Mononuclear cell (primary cell): ENCODE measurements around the gene KCNH3. TPM values are rescaled to one million over a fixed set of nuclear protein-coding genes. Genes with fewer than 3 reads are reported as not detected.
"Not testable (repeated sequence)": the region's sequence is repeated elsewhere in the genome, so short reads cannot be mapped to it uniquely, and the experiment has no call there.

Source experiments
- H3K27me3 ChIP-seq: 2 replicates; pipeline ENCODE4 v1.6.0; 2011; ENCODE audit warnings: low read length, control low read depth; ENCODE audit not compliant: insufficient read depth
- H3K4me1 ChIP-seq: 2 replicates; pipeline ENCODE4 v1.5.1; 2011; ENCODE audit warnings: mild to moderate bottlenecking, low read length, control low read depth; ENCODE audit not compliant: insufficient read depth
- H3K4me3 ChIP-seq: 2 replicates; pipeline ENCODE4 v1.5.1; 2011; ENCODE audit warnings: mild to moderate bottlenecking, low read length, moderate library complexity
- H3K9me3 ChIP-seq: 2 replicates; pipeline ENCODE4 v1.5.1; 2011; ENCODE audit warnings: low read depth, mild to moderate bottlenecking, control low read depth, low read length
- total RNA-seq: library from RNA; depleted of rRNA; stranded (reverse); fragments of >200 nt; gene quantifications from one replicate; pipeline ENCODE4 v1.2.3, GENCODE V29; 2012

The KCNH3 gene
- total RNA-seq, 1 donor = 2.1 TPM

DNA sequence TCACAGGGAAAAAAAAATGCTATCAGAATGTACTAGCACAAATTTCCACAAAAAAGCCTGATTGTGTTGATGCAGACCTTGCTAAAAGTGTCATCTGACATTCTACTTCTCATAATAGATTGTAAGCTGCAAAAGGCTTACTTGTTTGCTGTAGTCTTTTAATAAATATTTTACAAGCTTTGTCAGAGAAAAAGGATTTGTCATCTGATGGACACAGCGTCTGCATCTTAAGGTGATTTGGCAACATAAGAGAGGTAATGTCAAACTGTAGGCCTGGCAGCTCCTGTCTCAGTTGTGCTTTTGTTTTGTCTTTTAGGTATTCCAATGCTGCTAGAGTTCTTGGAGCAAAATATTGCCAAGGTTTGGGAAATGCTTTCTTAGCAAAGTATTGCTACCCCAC is 26.3 kb upstream of the KCNH3 start:
- H3K27me3 ChIP-seq = no peaks in the 10 kb centered on the region
- H3K4me3 ChIP-seq = no peak overlapping the region
- no peaks in the 10 kb centered on the region for H3K9me3 ChIP-seq
- no peaks in the 10 kb centered on the region for H3K4me1 ChIP-seq

DNA sequence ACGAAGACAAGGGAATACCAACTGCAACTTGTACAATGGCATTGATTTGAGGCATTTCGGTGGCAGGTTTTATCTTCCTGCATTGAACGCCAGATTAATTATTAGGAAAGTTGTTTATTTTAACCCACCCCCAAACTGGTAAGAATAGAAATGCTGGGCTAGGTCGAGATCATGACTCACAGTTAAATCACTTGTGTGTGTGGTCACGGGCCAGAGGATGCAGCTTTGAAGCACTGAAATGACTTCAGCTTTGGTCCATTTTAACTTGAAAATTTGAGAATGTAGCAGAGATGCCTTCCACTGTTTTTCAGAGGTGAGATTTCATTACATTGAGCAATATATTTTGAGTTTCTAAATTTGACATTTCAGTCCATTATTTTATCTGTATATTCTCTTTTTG is 23.6 kb upstream of the KCNH3 start:
- Histone ChIP-seq H3K4me3 (no peak overlapping the region), H3K9me3 (no peaks in the 10 kb centered on the region), H3K27me3 (no peaks in the 10 kb centered on the region), H3K4me1 (no peaks in the 10 kb centered on the region)

DNA sequence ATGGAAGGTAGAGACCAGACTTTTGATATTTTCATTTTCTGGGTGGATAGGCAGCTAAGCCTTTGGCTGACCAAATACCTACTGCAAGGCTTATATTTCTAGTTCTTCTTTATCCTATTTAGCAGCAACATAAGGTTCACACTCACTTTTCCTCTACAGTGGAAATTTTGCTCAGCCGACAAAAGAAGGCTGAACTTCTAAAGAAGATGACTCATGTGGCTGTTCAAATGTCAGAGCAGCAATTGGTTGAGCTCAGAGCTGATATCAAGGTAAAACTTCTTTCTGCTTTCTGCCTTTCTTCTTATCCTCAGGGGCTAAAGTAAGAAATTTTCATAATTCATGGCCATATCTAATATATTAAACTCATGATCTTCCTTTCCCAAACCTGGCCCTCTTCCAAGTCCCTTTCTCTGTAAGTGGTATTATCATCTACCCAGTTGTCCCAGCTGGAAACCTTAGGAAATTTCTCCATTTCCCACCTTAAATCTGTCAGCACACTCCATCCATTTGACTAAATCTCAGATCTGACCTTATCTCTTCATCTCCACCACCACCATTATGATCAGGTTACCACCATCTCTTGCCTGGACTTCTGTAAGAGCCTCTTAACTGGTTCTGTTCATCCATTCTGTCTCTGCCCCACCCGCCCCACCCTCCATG is 19.8 kb upstream of the KCNH3 start:
- no peaks in the 10 kb centered on the region for H3K9me3 ChIP-seq
- H3K27me3 ChIP-seq = no peaks in the 10 kb centered on the region
- H3K4me3 ChIP-seq = no peak overlapping the region
- H3K4me1 ChIP-seq = no peaks in the 10 kb centered on the region

DNA sequence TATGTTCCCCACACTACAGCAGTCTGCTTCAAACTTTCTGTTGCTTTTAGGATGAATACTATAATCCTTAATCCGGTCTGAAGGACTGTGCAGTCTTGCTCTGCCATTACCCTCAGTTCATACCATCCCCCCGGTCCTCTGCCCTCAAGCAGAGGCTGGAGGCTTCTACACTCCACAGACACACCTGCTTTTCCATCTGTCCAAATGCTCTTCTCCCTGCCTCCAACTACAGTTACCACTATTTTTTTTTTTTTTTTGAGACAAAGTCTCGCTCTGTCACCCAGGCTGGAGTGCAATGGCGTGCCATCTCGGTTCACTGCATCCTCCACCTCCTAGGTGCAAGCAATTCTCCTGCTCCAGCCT is 19.3 kb upstream of the KCNH3 start:
- no peaks in the 10 kb centered on the region for H3K27me3 ChIP-seq
- H3K4me1 ChIP-seq = no peaks in the 10 kb centered on the region
- H3K4me3 ChIP-seq = no peak overlapping the region
- H3K9me3 ChIP-seq = no peaks in the 10 kb centered on the region

DNA sequence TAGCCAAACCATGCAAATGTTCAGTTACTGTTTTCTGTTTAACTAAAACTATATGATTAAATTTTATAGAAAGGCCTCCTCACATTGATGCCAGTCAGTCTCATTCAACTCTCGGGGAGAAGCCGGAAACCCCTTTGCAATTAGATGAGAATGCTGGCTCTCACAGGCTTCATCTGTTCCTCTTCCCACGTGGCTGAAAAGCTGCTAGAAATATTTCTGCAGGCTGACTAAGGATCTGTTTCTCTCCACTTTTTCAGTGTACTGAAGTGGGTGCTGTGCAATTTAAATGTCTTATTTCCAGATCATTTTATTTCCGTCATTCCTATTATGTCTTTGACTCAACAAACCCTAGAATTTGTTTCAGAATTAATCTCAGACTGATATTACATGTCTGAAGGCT is 17.4 kb upstream of the KCNH3 start:
- Histone ChIP-seq H3K4me1 (no peaks in the 10 kb centered on the region), H3K9me3 (no peaks in the 10 kb centered on the region), H3K27me3 (no peaks in the 10 kb centered on the region), H3K4me3 (no peak overlapping the region)

DNA sequence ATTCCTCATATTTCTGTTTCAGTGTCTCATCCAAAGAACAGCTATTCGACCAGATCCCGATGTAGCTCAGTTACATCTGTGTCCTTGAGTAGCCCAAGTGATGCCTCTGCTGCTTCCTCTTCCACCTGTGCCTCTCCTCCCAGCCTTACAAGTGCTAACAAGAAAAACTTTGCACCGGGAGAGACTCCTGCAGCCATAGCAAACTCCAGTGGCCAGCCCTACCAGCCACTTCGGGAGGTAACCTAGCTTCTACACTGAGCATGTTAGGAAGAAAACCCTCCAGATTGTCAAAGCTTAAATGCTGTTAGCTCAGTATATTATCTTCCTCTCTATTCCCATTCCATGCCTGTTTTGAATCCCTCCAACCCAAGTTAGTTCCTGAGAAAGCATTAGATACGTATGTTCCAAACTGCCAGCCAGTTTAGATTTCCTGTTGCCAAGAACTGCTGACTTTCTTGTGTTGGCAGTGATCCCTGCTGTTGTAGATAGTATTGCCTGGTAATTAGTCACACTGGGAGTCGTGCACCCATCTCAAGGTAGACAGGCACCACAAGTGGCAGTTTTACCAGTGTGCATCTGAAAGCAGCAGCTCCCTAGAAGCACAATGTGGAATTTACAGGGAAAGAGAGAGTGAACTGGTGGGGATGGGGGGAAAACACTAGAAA is 14.0 kb upstream of the KCNH3 start:
- no peak overlapping the region for H3K4me3 ChIP-seq
- no peaks in the 10 kb centered on the region for H3K9me3 ChIP-seq
- H3K27me3 ChIP-seq = no peaks in the 10 kb centered on the region
- peaks cover 6% of the 10 kb centered on the region for H3K4me1 ChIP-seq

DNA sequence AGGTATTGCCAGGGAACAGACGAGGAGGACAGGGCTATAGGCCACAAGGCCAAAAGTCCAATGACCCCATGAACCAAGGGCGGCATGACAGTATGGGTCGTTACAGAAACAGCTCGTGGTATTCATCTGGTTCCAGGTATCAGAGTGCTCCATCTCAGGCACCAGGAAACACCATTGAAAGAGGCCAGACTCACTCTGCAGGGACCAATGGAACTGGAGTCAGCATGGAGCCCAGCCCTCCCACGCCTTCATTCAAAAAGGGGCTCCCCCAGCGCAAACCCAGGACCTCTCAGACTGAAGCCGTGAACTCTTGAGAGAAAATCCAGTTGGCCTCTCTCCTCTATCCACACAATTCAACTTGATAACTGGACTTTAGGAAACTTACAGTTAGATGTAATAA is 12.9 kb upstream of the KCNH3 start:
- Histone ChIP-seq H3K4me1 (peaks cover 6% of the 10 kb centered on the region), H3K4me3 (no peak overlapping the region), H3K9me3 (no peaks in the 10 kb centered on the region), H3K27me3 (no peaks in the 10 kb centered on the region)

DNA sequence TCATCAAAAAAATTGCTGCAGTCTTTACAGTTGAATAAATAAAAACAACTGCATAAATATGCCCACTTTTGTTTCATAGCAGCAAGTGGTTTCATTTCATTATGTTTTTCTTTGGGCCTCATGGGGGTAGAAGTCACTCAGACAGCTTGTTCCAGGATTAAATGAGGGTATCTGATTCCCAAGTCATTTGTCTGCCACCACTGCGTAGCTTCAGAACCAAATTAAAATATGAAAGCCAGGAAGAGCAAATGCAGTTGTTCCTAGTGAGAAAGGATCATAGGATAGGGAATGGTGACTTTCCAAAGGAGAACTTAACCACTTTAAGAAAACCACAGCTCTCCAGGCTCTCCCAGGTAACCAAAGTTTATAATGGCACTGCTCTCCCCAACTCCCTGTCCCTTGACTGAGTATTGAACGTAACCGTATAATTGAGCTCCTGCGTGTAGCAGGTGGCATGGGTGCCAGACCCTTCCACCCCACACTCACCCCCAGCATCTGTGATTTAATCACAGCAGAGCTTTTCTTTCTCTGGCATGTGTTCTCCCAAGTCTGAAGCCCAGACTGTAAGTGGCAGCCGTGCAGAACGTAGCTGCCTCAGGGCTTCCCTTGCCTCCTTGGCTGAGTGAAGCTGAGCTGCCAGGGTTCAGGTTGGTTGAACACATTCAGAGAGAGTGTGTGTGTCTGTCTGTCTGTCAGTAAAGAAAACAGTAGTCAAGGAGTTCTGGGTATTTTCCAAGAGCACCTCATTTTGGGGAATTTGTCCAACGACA is 11.3 kb upstream of the KCNH3 start:
- H3K4me1 ChIP-seq = peaks cover 6% of the 10 kb centered on the region
- H3K4me3 ChIP-seq = no peak overlapping the region
- H3K9me3 ChIP-seq = no peaks in the 10 kb centered on the region
- no peaks in the 10 kb centered on the region for H3K27me3 ChIP-seq

DNA sequence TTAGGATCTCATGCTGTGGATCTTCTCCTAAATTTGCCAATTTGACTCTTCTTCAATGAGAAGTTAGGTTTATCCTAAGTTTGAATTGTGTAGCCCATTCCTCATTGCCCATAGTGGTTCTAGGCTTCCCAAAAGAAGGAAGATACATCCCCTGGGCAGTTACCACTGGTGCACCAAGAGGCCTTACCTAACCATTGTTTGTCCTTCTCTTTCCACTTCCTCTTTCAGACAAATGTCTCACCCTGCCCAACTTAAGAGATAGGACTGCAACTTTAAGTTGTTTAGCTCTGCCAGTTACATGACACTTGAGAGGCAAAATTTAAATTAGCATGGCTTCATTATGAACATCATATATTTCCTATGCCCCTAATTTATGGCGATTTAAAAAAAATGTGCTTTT is 9.4 kb upstream of the KCNH3 start:
- no peak overlapping the region for H3K4me3 ChIP-seq
- no peaks in the 10 kb centered on the region for H3K27me3 ChIP-seq
- H3K4me1 ChIP-seq = peaks cover 6% of the 10 kb centered on the region
- no peaks in the 10 kb centered on the region for H3K9me3 ChIP-seq

DNA sequence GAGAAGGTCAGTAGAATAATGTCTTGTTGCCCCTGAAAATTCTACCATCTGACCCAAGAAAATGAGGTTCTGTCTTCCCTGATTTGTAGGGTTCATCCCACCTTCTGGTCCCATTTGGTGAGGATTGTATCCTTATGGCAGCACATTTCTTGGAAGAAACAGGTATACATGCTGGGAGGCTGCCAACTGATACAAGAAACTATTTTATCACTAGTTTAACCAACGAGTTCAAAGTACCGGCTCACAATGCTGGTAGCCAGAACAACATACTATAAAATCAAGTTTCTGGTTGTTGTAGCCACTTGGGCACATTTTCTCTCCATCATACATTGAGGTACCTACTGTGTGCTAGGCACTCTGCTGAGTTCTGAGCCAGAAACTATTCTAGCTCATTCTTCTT is 7.1 kb upstream of the KCNH3 start:
- Histone ChIP-seq H3K4me1 (peaks cover 28% of the 10 kb centered on the region), H3K27me3 (peaks cover 5% of the 10 kb centered on the region), H3K4me3 (no peak overlapping the region), H3K9me3 (no peaks in the 10 kb centered on the region)

DNA sequence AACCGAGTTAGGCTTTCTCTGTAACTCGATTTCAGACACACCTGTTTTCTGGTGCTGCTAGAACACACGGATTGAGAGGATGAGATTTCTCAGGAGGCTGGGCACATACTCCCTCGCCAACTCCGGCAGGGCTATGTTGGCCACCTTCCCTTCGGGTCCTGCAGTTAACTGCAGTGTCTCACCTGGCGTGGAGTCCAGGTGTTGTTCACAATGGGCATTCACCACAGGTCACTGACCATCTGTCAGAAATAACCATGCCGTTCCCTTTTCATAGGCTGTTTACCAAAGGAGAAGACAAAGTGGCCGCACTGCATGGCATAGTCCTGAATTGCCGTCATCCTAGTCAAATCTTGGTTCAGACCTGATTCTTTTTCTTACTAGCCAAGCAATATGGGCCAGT is 5.5 kb upstream of the KCNH3 start:
- H3K4me3 ChIP-seq = no peak overlapping the region
- H3K4me1 ChIP-seq = peaks cover 44% of the 10 kb centered on the region
- H3K9me3 ChIP-seq = no peaks in the 10 kb centered on the region
- peaks cover 10% of the 10 kb centered on the region for H3K27me3 ChIP-seq

DNA sequence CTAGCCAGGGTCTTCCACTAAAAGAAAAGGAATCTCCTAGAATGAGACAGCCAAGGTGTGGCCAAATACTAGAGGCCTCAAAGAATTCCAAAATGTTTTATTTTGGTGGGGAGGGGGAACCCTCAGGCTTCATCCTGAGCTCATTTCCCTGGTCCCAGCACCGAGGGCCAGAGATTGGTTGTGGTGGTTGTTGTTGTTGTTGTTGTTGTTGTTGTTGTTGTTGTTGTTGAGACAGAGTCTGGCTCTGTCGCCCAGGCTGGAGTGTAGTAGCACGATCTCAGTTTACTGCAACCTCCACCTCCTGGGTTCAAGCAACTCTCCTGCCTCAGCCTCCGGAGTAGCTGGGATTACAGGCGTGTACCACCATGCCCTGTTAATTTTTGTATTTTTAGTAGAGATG is 4.7 kb upstream of the KCNH3 start:
- H3K27me3 ChIP-seq, H3K9me3 ChIP-seq, H3K4me3 ChIP-seq: not testable (repeated sequence)
- H3K4me1 ChIP-seq = peaks cover 44% of the 10 kb centered on the region

DNA sequence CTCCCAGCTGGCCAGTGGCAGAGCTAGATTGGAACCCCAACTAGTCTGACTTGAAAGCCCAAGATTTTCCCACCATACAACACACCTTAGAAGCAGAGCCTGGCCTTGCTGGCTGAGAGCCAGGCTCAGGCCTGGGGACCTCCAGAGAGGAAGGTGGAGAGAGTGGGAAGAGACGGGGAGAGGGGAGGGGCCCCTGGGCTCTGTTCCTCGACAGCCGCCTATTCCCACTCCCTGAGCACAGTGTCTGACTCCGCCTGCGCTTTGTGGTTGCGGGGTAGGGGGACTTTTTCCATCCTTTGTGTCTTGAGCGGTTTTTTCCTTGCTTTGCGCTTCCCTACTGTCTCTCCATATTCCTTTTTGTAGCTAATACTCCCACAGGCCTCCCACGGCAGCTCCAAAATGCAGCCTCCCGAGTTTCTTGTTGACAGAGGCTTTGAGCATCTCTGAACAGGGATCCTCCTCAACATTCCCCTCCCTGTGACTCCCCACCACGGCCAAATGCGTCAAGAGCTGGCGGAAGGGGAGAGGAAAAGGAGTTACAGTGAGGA is 4.0 kb upstream of the KCNH3 start:
- Histone ChIP-seq H3K27me3 (peaks cover 16% of the 10 kb centered on the region), H3K4me1 (peaks cover 45% of the 10 kb centered on the region), H3K4me3 (no peak overlapping the region), H3K9me3 (no peaks in the 10 kb centered on the region)

DNA sequence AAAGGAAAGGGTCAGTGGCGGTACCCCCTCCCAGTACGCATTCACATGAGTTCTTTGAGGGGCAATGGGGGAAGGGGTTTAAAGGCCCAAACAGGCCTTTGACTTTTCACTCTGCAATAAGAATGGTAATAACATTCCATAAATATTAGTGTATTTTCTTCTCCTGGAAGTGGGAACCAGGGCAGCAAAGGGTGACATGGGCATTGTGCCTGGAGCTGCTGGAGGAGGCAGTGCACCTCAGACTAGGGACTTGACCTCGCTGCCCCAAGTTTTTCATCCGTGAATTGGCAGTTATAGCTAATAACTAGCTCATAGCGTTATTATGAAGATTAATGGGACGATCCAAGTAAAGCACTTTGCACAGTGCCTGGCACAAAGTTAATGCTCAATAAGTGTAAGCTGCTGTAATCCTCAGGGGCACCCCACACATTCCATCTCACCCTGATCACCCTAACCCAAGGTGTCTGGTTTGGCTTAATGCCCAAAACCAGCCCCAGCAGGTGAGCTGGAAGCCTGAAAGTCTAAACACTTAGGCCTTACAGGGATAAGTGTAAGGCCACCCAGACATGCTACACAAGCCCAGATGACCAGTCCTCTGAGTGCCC is 2.8 kb upstream of the KCNH3 start:
- H3K4me1 ChIP-seq = peaks cover 49% of the 10 kb centered on the region
- no peak overlapping the region for H3K4me3 ChIP-seq
- peaks cover 21% of the 10 kb centered on the region for H3K27me3 ChIP-seq
- no peaks in the 10 kb centered on the region for H3K9me3 ChIP-seq

DNA sequence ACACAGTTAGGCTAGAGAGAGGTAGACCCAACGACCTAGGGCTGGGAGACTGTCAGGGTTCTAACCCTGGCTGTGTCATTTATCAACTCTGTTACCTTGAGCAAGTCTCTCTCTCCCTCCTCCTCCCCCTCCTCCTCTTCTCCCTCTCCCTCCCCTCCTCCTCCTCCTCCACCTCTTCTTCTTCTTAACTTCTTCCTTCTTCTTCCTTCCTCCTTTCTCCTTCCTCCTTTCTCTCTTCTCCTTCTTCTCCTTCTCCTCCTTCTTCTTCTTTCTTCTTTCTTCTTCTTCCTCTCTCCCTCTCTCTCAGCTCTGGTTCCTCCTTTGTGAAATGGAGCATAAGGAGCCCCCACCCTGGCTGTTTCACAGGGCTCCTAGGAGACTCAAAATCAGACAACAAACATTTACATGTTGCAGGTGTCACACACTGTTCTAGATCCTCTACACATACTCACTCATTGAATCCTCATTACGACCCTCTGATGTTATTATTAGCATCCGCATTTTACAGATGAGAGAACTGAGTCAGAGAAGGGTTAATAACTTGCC is 2.2 kb upstream of the KCNH3 start:
- Histone ChIP-seq H3K9me3 (no peaks in the 10 kb centered on the region), H3K27me3 (peaks cover 21% of the 10 kb centered on the region), H3K4me1 (peaks cover 49% of the 10 kb centered on the region), H3K4me3 (no peak overlapping the region)
